HEK293 (cell line): ENCODE data around the gene METTL25.

Experiments
- ZNF274 ChIP-seq, 2 experiments: fragments of 200-500 bp in 1 of 2; fragments of 450-650 bp in 1 of 2; sonication (Bioruptor generic) in 1 of 2; formaldehyde crosslinking in 1 of 2; IDR thresholded peaks; 2 replicates each; pipeline versions ENCODE4 v1.5.1 to v1.6.1; 2014 to 2016; ENCODE audit warnings: borderline replicate concordance in 1 of 2, inconsistent platforms in 1 of 2, low read length in 1 of 2, missing biosample characterization in 1 of 2, missing genetic modification characterization in 1 of 2
- ZNF514 ChIP-seq: fragments of 450-650 bp; formaldehyde crosslinking; IDR thresholded peaks from 2 replicates; pipeline ENCODE4 v1.5.1; 2016; ENCODE audit warnings: missing biosample characterization, missing genetic modification characterization
- ZNF585B ChIP-seq: fragments of 450-650 bp; formaldehyde crosslinking; IDR thresholded peaks from 2 replicates; pipeline ENCODE4 v1.5.1; 2016; ENCODE audit warnings: missing biosample characterization, missing genetic modification characterization
- ZNF621 ChIP-seq: fragments of 450-650 bp; formaldehyde crosslinking; IDR thresholded peaks from 2 replicates; pipeline ENCODE4 v1.5.1; 2017; ENCODE audit warnings: missing biosample characterization, missing genetic modification characterization

DNA sequence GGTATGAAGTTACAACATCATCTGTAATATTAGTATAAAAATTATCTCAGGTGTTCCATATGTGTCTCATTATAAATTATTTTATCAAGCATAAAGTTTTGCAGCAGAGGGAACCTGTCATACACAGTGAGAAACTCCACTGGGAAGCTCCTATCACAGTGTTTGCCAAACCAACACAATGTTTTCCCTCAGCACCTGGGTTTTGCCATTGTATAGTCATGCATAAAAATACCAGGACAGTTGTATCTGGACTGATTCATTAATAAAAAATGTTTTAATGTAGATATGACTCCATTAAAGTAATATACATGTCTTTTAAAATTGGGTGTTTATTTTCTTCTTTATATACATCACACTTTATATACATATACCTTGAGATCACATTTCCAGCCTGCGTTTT lies 56.6 kb downstream of the METTL25 start:
- TF ChIP-seq ZNF585B (tag by site-specific recombination) (no peak), ZNF274 (IDR thresholded peaks at IDR 0.05; ENCODE audit: low read length) (no peak), ZNF274 (tag by site-specific recombination; IDR thresholded peaks at IDR 0.05; ENCODE audit: borderline replicate concordance) (no peak), ZNF621 (tag by site-specific recombination) (no peak), ZNF514 (no peak)
